Osteocyte (in vitro differentiated cells): ENCODE data around the gene GRHL3. TPM values are rescaled to one million over a fixed set of nuclear protein-coding genes. Genes with fewer than 3 reads are reported as not detected.

ENCODE experiments used
- DNase-seq: peaks from one replicate; pipeline ENCODE4 v3.0.0; 2021; ENCODE audit warnings: mixed read lengths; ENCODE audit not compliant: unreplicated experiment; ENCODE audit errors: extremely low spot score
- H3K27ac Mint-ChIP-seq: one replicate; pipeline ENCODE4 v1.8.0; 2021; ENCODE audit warnings: mild to moderate bottlenecking, mixed read lengths; ENCODE audit not compliant: unreplicated experiment
- H3K27me3 Mint-ChIP-seq: one replicate; pipeline ENCODE4 v1.8.0; 2021; ENCODE audit warnings: mixed read lengths; ENCODE audit not compliant: unreplicated experiment
- H3K36me3 Mint-ChIP-seq: one replicate; pipeline ENCODE4 v1.8.0; 2021; ENCODE audit warnings: mixed read lengths; ENCODE audit not compliant: unreplicated experiment
- H3K4me1 Mint-ChIP-seq: one replicate; pipeline ENCODE4 v1.8.0; 2021; ENCODE audit warnings: mixed read lengths; ENCODE audit not compliant: unreplicated experiment
- H3K4me3 Mint-ChIP-seq: one replicate; pipeline ENCODE4 v1.8.0; 2021; ENCODE audit warnings: mild to moderate bottlenecking, moderate library complexity, mixed read lengths; ENCODE audit not compliant: unreplicated experiment
- H3K9me3 Mint-ChIP-seq: one replicate; pipeline ENCODE4 v1.8.0; 2021; ENCODE audit warnings: mixed read lengths; ENCODE audit not compliant: unreplicated experiment
- CTCF ChIP-seq: fragments of 200-600 bp; sonication (generic); IDR thresholded peaks from 2 replicates; pipeline ENCODE4 v1.5.0; 2021; ENCODE audit warnings: antibody characterized with exemption, mild to moderate bottlenecking, moderate library complexity
- total RNA-seq: library from RNA; stranded (reverse); gene quantifications from 2 replicates; pipeline ENCODE4 v1.2.1, GENCODE V29; 2021

GRHL3 gene
- total RNA-seq, 1 donor from 2014 or later: not detected

- DNase-seq: no peak
- Mint-ChIP-seq H3K4me3 (no peak overlapping the region), H3K9me3 (no peaks in the 10 kb centered on the region), H3K4me1 (peaks cover 26% of the 10 kb centered on the region), H3K27ac (no peak overlapping the region), H3K27me3 (no peaks in the 10 kb centered on the region), H3K36me3 (peaks cover under 1% of the 10 kb centered on the region)
- TF ChIP-seq CTCF: no peak
Measured at GRCh38 chr1:24383381-24383940, 64.3 kb downstream of the GRHL3 start.

GRCh38 chr1:24384251-24385090, 65.3 kb downstream of the GRHL3 start:
- Mint-ChIP-seq H3K27me3 (no peaks in the 10 kb centered on the region), H3K4me1 (peaks cover 27% of the 10 kb centered on the region), H3K27ac (peak overlapping the region; percentile 70), H3K9me3 (no peaks in the 10 kb centered on the region), H3K4me3 (no peak overlapping the region), H3K36me3 (peaks cover 3% of the 10 kb centered on the region)
- DNase-seq: peak; percentile 63
- no peak for TF ChIP-seq CTCF

GRCh38 chr1:24385160-24385940, 66.2 kb downstream of the GRHL3 start:
- H3K27me3 Mint-ChIP-seq: no peaks in the 10 kb centered on the region
- peak; percentile 46 for TF ChIP-seq CTCF
- no peak for DNase-seq
- peaks cover 30% of the 10 kb centered on the region for H3K4me1 Mint-ChIP-seq
- H3K4me3 Mint-ChIP-seq: no peak overlapping the region
- peaks cover 3% of the 10 kb centered on the region for H3K36me3 Mint-ChIP-seq
- H3K9me3 Mint-ChIP-seq: no peaks in the 10 kb centered on the region
- peak overlapping the region; percentile 16 for H3K27ac Mint-ChIP-seq

GRCh38 chr1:24386241-24386640, 67.1 kb downstream of the GRHL3 start:
- TF ChIP-seq CTCF: no peak
- Mint-ChIP-seq H3K27ac (peak overlapping the region; percentile 2), H3K4me1 (peaks cover 35% of the 10 kb centered on the region), H3K36me3 (peaks cover 3% of the 10 kb centered on the region), H3K27me3 (no peaks in the 10 kb centered on the region), H3K4me3 (no peak overlapping the region), H3K9me3 (no peaks in the 10 kb centered on the region)
- DNase-seq: no peak

GRCh38 chr1:24386931-24387330, 67.8 kb downstream of the GRHL3 start:
- H3K4me1 Mint-ChIP-seq: peaks cover 42% of the 10 kb centered on the region
- H3K27ac Mint-ChIP-seq: no peak overlapping the region
- no peaks in the 10 kb centered on the region for H3K27me3 Mint-ChIP-seq
- no peak for TF ChIP-seq CTCF
- H3K4me3 Mint-ChIP-seq: no peak overlapping the region
- peaks cover 3% of the 10 kb centered on the region for H3K36me3 Mint-ChIP-seq
- no peak for DNase-seq
- no peaks in the 10 kb centered on the region for H3K9me3 Mint-ChIP-seq
